Measurements from ENCODE around the gene ACBD6.

GRCh38 chr1:180540697-180541594, 38.6 kb upstream of the ACBD6 start:
- TF ChIP-seq CTCF (IDR thresholded peaks at IDR 0.05): no peak
- TF ChIP-seq POLR2A (IDR thresholded peaks at IDR 0.05): no peak
- TF ChIP-seq EP300 (IDR thresholded peaks at IDR 0.05): no peak
